Osteoblast (primary cell): ENCODE data around the gene VARS1. TPM values are rescaled to one million over a fixed set of nuclear protein-coding genes. Genes with fewer than 3 reads are reported as not detected.
A peak's percentile ranks its signal among the peaks of the same experiment; 100 is the strongest.
"Not testable (repeated sequence)": the region's sequence is repeated elsewhere in the genome, so short reads cannot be mapped to it uniquely, and the experiment has no call there.

Experiments
- DNase-seq: peaks from one replicate; pipeline ENCODE4 v3.0.0; 2011; ENCODE audit warnings: low spot score, mixed read lengths; ENCODE audit not compliant: insufficient read length; ENCODE audit errors: missing footprints
- H2AFZ ChIP-seq: 2 replicates; pipeline ENCODE4 v1.6.0; 2011; ENCODE audit warnings: mild to moderate bottlenecking, low read length
- H3K27ac ChIP-seq: 2 replicates; pipeline ENCODE4 v1.5.1; 2011; ENCODE audit warnings: mild to moderate bottlenecking, low read depth, low read length, moderate library complexity
- H3K27me3 ChIP-seq: 2 replicates; pipeline ENCODE4 v1.6.0; 2012; ENCODE audit warnings: mild to moderate bottlenecking, control low read depth, inconsistent platforms, low read length, moderate library complexity; ENCODE audit not compliant: insufficient read depth
- H3K36me3 ChIP-seq: 2 replicates; pipeline ENCODE4 v1.5.1; 2011; ENCODE audit warnings: mild to moderate bottlenecking, low read length, control low read depth, moderate library complexity; ENCODE audit not compliant: insufficient read depth
- H3K4me1 ChIP-seq: 2 replicates; pipeline ENCODE4 v1.5.1; 2011; ENCODE audit warnings: mild to moderate bottlenecking, low read length, control low read depth, moderate library complexity; ENCODE audit not compliant: insufficient read depth
- H3K4me2 ChIP-seq: 2 replicates; pipeline ENCODE4 v1.6.0; 2011; ENCODE audit warnings: mild to moderate bottlenecking, low read length; ENCODE audit not compliant: insufficient read depth
- H3K4me3 ChIP-seq: fragments of 200-600 bp; sonication (generic); 3 replicates; pipeline ENCODE4 v1.5.1; 2012; ENCODE audit warnings: mild to moderate bottlenecking, low read length, inconsistent platforms; ENCODE audit not compliant: insufficient read depth
- H3K79me2 ChIP-seq: 2 replicates; pipeline ENCODE4 v1.6.0; 2012; ENCODE audit warnings: mild to moderate bottlenecking, low read length, control low read depth, inconsistent platforms; ENCODE audit not compliant: insufficient read depth
- H3K9me3 ChIP-seq: 2 replicates; pipeline ENCODE4 v1.5.1; 2011; ENCODE audit warnings: low read depth, low read length, control low read depth
- H4K20me1 ChIP-seq: 2 replicates; pipeline ENCODE4 v1.6.0; 2012; ENCODE audit warnings: mild to moderate bottlenecking, low read length, control low read depth; ENCODE audit not compliant: insufficient read depth
- CTCF ChIP-seq: IDR thresholded peaks from 2 replicates; pipeline ENCODE4 v1.5.1; 2011; ENCODE audit warnings: mild to moderate bottlenecking, low read depth, low read length, moderate library complexity; ENCODE audit errors: extremely low read depth
- total RNA-seq: library from RNA; depleted of rRNA; stranded (reverse); fragments of >200 nt; gene quantifications from 2 replicates; pipeline ENCODE4 v1.2.3, GENCODE V29; 2012

The VARS1 gene
- total RNA-seq, 1 donor = 42.0 TPM

- DNase-seq = no peak
- Histone ChIP-seq H2AFZ (no peak overlapping the region), H3K36me3 (no peaks in the 10 kb centered on the region), H4K20me1 (no peaks in the 10 kb centered on the region), H3K4me1 (peaks cover 13% of the 10 kb centered on the region), H3K4me2 (no peak overlapping the region), H3K9me3 (no peaks in the 10 kb centered on the region), H3K79me2 (no peaks in the 10 kb centered on the region), H3K27me3 (no peaks in the 10 kb centered on the region), H3K4me3 (no peak overlapping the region), H3K27ac (no peak overlapping the region)
- TF ChIP-seq CTCF = no peak
Measured at GRCh38 chr6:31811645-31812044, 16.1 kb upstream of the VARS1 start.

GRCh38 chr6:31808599-31808998, 13.0 kb upstream of the VARS1 start:
- not testable (repeated sequence) for H3K27ac ChIP-seq, H3K27me3 ChIP-seq, H3K36me3 ChIP-seq, DNase-seq, H3K4me2 ChIP-seq, H3K9me3 ChIP-seq, H2AFZ ChIP-seq, H4K20me1 ChIP-seq, H3K4me3 ChIP-seq
- Histone ChIP-seq H3K4me1 (peaks cover 15% of the 10 kb centered on the region), H3K79me2 (peaks cover 15% of the 10 kb centered on the region)

GRCh38 chr6:31806470-31807272, 11.1 kb upstream of the VARS1 start, which contains the start of gene LSM2:
LSM2 (minus strand) TSS chr6:31806966; CDS start chr6:31806757, 209 bp downstream.
- Histone ChIP-seq H3K4me2 (peak within 1 kb of the TSS; percentile 98), H3K79me2 (peaks cover 18% of the 10 kb centered on the region), H3K4me1 (peaks cover 12% of the 10 kb centered on the region), H3K27ac (peak within 1 kb of the TSS; percentile 91), H3K36me3 (no peaks in the 10 kb centered on the region), H3K27me3 (no peaks in the 10 kb centered on the region), H2AFZ (peak within 1 kb of the TSS; percentile 83), H3K9me3 (no peaks in the 10 kb centered on the region), H4K20me1 (no peaks in the 10 kb centered on the region), H3K4me3 (peak within 1 kb of the TSS; percentile 88)
- peak; percentile 99 for DNase-seq
- no peak for TF ChIP-seq CTCF

GRCh38 chr6:31805939-31806469, 10.5 kb upstream of the VARS1 start:
- H3K79me2 ChIP-seq = peaks cover 18% of the 10 kb centered on the region
- no peaks in the 10 kb centered on the region for H3K27me3 ChIP-seq
- peak overlapping the region; percentile 88 for H3K4me3 ChIP-seq
- no peak for DNase-seq
- H3K36me3 ChIP-seq = no peaks in the 10 kb centered on the region
- no peaks in the 10 kb centered on the region for H3K9me3 ChIP-seq
- peak overlapping the region; percentile 91 for H3K27ac ChIP-seq
- no peak for TF ChIP-seq CTCF
- H4K20me1 ChIP-seq = no peaks in the 10 kb centered on the region
- H3K4me1 ChIP-seq = peaks cover 12% of the 10 kb centered on the region
- peak overlapping the region; percentile 98 for H3K4me2 ChIP-seq
- H2AFZ ChIP-seq = peak overlapping the region; percentile 83

- peaks cover 16% of the 10 kb centered on the region for H3K79me2 ChIP-seq
- not testable (repeated sequence) for H2AFZ ChIP-seq, H3K4me3 ChIP-seq, H3K27me3 ChIP-seq, H3K4me2 ChIP-seq, H3K36me3 ChIP-seq, H3K9me3 ChIP-seq, H3K27ac ChIP-seq, DNase-seq, H3K4me1 ChIP-seq, H4K20me1 ChIP-seq
Measured at GRCh38 chr6:31801031-31801927, 5.7 kb upstream of the VARS1 start.
